Fibroblast of skin of left quadriceps (primary cell): ENCODE results near the gene ZNF684.
"Not testable (repeated sequence)": the region's sequence is repeated elsewhere in the genome, so short reads cannot be mapped to it uniquely, and the experiment has no call there.

Experiments used
- DNase-seq, 2 experiments: peaks; one replicate each; pipeline ENCODE4 v3.0.0-alpha.2; 2013; ENCODE audit warnings: low read depth in 2 of 2

The ZNF684 gene

DNA sequence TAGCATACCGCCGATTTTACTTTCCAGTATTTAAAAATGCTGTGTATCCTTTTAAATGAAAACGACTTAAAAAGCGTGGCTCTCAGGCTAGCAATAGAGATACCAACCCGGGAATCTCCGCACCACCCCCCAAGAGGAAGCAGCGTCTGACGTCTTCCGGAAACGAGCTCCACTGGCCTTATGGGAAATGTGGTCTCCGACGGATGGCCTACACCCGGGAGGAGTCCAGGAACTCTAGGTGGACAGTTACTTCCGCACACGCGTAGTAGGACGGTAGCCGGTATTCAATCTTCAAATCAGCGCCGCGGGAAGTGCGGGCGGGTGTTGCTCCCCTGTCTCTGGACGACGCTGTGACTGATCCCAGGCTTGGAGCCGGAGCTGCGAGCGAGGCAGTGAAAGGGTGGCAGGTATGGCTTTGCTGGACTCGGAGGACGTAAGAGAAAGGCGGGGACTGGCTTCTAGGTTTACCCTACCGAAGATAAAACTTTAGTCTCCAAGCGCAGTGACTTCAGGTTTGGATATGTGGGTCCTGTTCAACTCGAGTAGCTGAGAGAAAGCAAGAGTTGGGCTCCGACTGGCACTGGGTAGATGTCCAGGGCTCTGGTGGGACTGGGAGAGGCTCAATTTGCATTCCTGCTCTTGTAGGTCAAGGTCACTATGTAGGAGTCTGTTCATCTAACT, at the start of gene ZNF684:
ZNF684 (plus strand) TSS at position 257 of the 681 bp plus-strand sequence. CDS start 1,530 bp downstream, outside the sequence.
- DNase-seq, result peak; percentile 83 to 85

GRCh38 chr1:40495315-40495903, 36.0 kb upstream of the ZNF684 start:
- no peak for DNase-seq

DNA sequence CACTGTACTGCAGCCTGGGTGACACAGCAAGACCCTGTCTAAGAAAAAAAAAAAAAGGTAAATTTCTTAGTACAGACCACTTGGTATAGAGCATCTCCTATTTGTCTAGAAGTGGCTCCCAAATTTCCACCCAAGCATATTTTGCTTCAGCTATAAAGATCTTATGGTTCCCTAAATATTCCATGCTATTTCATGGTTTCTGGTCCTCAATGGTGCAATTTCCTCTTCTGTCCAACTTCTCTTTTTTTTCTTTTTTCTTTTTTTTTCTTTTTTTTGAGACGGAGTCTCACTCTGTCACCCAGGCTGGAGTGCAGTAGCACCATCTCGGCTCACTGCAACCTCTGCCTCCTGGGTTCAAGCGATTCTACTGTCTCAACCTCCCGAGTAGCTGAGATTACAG, 28.8 kb upstream of the ZNF684 start:
- DNase-seq, result not testable (repeated sequence)

GRCh38 chr1:40507973-40508372, 23.5 kb upstream of the ZNF684 start:
- no peak for DNase-seq

- DNase-seq, result peak; percentile 40 to 42
Observed at GRCh38 chr1:40508375-40509341, 22.8 kb upstream of the ZNF684 start, which contains the start of gene EXO5. Gene EXO5 (plus strand): TSS chr1:40508767. CDS start chr1:40514545, 5,778 bp downstream.

DNA sequence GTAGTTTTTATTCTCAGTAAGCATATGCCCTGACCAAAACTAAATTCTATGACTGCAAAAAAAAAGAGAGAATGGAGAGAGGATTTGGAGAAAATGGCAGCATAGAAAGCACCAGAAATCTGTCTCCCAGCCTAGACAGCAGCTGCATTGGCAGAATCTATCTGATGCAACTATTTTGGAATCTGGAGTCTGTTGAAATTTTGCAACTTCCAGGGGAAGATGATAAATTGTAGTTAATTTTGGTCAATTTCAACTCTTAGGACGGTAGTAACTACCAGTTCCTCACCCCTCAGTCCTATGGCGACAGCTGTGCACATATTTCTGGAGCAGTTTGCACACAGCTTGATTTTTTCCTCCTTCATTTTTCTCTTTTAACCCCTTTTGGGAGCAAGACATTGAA, 11.9 kb upstream of the ZNF684 start:
- DNase-seq, result no peak

GRCh38 chr1:40530735-40531380, 579 bp upstream of the ZNF684 start:
- DNase-seq, result no peak

GRCh38 chr1:40532062-40532389, 589 bp downstream of the ZNF684 start:
- DNase-seq, result no peak

- DNase-seq, result no peak
Observed at GRCh38 chr1:40532844-40533424, 1.5 kb downstream of the ZNF684 start.

DNA sequence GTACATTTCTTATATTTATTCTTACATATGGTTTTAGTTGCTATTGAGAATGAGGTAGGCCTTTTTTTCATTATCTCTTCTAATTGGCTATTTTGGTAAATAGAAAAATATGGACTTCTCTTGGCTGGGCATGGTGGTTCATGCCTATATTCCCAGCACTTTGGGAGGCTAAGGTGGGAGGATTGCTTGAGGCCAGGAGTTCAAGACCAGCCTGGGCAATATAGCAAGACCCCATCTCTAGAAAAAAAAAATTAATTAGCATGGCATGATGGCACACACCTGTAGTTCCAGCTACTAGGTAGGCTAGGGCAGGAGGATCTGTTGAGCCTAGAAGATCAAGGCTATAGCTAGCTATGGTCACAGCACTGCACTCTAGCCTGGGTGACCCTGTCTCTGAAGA, 3.2 kb downstream of the ZNF684 start:
- no peak for DNase-seq

- no peak for DNase-seq
Observed at GRCh38 chr1:40535732-40536131, 4.3 kb downstream of the ZNF684 start.

DNA sequence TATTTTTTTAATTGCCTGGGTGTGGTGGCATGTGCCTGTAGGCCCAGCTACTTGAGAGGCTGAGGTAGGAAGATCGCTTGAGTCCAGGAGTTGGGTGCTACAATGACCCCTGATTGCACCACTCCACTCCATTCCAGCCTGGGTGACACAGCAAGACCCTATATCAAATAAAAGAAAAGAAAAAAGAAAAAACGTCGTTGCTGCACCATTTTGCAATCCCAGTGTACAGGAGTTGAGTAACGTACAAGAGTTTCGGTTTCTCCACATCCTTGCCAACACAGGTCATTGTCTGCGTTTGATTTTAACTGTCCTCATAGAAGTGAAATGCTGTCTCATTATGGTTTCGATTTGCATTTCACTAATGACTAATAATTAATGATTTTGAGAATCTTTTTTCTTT, 7.9 kb downstream of the ZNF684 start:
- no peak for DNase-seq

DNA sequence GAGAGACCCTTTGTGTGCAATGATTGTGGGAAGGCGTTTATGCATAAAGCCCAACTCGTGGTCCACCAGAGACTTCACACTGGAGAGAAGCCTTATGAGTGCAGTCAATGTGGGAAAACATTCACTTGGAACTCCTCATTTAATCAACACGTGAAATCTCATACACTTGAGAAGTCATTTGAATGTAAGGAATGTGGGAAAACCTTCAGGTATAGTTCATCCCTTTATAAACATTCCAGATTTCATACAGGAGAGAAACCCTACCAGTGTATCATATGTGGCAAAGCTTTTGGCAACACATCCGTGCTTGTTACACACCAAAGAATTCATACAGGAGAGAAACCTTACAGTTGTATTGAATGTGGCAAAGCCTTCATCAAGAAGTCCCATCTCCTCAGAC, 15.5 kb downstream of the ZNF684 start:
- no peak for DNase-seq

GRCh38 chr1:40553017-40553416, 21.6 kb downstream of the ZNF684 start:
- DNase-seq, result no peak

DNA sequence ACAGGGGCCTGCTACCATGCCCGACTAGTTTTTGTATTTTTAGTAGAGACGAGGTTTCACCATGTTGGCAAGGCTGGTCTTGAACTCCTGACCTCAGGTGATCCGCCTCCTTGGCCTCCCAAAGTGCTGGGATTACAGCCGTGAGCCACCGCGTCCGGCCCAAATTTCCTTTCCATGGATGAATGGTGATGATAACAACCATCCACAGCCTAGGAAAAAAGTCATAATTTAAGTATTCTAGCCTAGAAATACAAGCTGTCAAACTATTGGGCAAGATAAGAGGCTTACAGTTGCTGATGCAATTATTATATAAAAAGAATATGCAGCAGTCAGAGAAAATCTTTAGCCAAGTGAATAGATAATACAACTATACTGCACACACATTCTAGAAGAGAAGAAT, 23.4 kb downstream of the ZNF684 start:
- not testable (repeated sequence) for DNase-seq

DNA sequence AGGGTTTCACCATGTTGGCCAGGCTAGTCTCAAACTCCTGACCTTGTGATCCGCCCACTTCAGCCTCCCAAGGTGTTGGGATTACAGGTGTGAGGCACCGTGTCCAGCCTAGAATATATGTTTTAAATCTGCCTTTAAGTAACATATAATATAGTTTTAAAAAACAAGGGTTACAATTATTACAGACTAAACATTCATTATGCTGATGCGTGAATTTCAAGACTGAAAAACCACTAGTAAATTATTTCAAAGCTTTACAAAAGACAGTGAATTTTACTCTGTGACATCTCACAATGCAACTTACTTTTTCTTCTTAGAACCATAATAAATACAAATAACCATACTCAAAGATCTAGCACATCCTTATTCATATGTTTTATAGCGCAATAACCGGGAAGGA, 24.7 kb downstream of the ZNF684 start:
- DNase-seq, result no peak

- DNase-seq, result not testable (repeated sequence)
Observed at GRCh38 chr1:40558241-40558640, 26.8 kb downstream of the ZNF684 start.

GRCh38 chr1:40562185-40562584, 30.7 kb downstream of the ZNF684 start:
- DNase-seq, result no peak

- no peak for DNase-seq
Observed at GRCh38 chr1:40563266-40563665, 31.8 kb downstream of the ZNF684 start.

DNA sequence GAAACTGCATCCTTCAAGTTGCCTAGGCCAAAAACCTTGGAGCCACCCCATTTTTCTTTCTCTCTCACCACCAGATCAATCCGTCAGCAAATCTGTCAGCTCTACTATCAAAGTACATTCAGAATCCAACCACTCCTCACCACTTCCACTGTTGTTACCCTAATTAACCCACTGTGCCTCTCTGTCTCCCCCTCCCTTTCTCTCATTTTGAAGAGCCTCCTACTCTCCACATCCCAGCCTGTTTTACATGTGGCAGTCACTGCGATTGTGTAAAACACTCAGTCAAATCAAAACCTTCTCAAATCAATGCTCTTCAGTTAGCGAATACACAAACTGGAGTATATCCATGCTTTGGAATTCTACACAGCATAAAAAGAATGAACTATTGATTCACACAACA, 33.1 kb downstream of the ZNF684 start:
- no peak for DNase-seq

DNA sequence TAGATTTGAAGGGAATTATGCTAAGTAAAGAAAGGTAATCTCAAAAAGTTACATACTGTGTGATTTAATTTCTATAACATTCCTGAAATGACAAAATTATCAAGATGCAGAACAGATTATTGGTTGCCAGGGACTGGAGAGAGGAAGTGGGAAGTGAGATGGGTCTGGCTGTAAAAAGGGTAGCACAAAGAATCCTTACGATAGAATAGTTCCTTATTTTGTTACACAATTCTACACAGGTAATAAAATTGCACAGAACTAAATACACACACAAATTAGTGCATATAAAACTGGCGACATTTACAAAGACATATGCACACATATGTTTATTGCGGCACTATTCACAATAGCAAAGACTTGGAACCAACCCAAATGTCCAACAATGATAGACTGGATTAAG, 33.5 kb downstream of the ZNF684 start:
- DNase-seq, result no peak

DNA sequence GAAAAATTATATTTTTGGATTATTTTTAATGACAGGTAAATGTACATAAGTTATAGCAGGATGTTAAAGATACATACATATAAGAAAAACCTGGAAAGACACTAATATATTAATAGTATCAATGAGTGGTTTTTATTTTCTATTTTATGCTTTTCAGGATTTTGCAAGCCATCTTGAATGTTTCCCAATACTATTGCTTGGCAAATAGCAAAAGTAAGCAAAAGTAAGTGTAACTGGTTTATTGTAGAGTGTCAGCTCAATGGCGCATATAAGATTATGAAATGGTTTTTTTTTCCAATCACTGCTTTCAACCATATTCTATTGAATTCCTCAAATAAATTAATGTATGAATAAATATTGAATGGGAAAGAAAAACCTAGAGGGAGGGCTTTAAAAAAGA, 36.4 kb downstream of the ZNF684 start:
- no peak for DNase-seq
